Sigmoid colon (tissue), 4 donors: ENCODE results near the gene PCDH19.

Source experiments
- POLR2AphosphoS5 ChIP-seq, 4 donors: sonication (generic); formaldehyde crosslinking; IDR thresholded peaks; one replicate each; pipeline ENCODE4 v1.6.1; 2017; ENCODE audit warnings: antibody characterized with exemption in 4 of 4
- TF ChIP-seq, protein P1 (sequence below), 4 experiments: fragments of 450-650 bp in 3 of 4; fragments of 200-600 bp in 1 of 4; IDR thresholded peaks; one replicate each; pipeline ENCODE4 v1.5.1; 2016 to 2019; ENCODE audit warnings: antibody characterized with exemption in 4 of 4, mild to moderate bottlenecking in 3 of 4, moderate library complexity in 2 of 4

DNA sequence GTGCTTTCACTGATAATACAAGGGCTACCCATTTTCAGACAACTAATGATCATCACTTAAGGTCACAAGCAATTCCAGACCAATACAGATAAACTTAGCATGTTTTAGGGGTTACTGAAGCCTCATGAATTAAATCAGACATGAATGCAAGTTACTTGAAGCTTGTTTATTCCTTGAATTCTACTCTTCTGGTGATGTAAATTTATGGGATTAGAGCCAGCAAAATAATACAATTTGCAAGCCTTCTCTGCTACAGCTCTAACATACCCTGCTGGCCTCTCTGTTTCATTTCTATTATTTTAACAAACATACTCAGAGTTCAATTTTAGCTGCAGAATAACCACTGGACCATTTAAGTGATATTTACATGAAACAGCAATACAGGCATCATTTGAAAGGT is 60.7 kb downstream of the PCDH19 start:
- TF ChIP-seq, protein P1, sequence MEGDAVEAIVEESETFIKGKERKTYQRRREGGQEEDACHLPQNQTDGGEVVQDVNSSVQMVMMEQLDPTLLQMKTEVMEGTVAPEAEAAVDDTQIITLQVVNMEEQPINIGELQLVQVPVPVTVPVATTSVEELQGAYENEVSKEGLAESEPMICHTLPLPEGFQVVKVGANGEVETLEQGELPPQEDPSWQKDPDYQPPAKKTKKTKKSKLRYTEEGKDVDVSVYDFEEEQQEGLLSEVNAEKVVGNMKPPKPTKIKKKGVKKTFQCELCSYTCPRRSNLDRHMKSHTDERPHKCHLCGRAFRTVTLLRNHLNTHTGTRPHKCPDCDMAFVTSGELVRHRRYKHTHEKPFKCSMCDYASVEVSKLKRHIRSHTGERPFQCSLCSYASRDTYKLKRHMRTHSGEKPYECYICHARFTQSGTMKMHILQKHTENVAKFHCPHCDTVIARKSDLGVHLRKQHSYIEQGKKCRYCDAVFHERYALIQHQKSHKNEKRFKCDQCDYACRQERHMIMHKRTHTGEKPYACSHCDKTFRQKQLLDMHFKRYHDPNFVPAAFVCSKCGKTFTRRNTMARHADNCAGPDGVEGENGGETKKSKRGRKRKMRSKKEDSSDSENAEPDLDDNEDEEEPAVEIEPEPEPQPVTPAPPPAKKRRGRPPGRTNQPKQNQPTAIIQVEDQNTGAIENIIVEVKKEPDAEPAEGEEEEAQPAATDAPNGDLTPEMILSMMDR (IDR thresholded peaks at IDR 0.05), result no peak
- TF ChIP-seq POLR2AphosphoS5 (IDR thresholded peaks at IDR 0.05), result no peak
